Superior temporal gyrus (tissue), 1 donor: ENCODE data around the gene NDUFS3.
"Not testable (repeated sequence)": the region's sequence is repeated elsewhere in the genome, so short reads cannot be mapped to it uniquely, and the experiment has no call there.

Source experiments
- DNase-seq: peaks from one replicate; pipeline ENCODE4 v3.0.0-alpha.2; 2016; ENCODE audit errors: extremely low spot score

The NDUFS3 gene

GRCh38 chr11:47560426-47560825 is 18.4 kb upstream of the NDUFS3 start:
- DNase-seq: no peak

GRCh38 chr11:47562393-47562792 is 16.5 kb upstream of the NDUFS3 start:
- DNase-seq: not testable (repeated sequence)

GRCh38 chr11:47564366-47564765 is 14.5 kb upstream of the NDUFS3 start:
- not testable (repeated sequence) for DNase-seq

- DNase-seq: no peak
Measured at GRCh38 chr11:47564933-47565339, 13.9 kb upstream of the NDUFS3 start.

GRCh38 chr11:47565340-47566148 is 13.3 kb upstream of the NDUFS3 start, which contains the start of gene PTPMT1:
PTPMT1 (plus strand) TSS chr11:47565599; CDS start chr11:47565623, 24 bp downstream.
- DNase-seq: no peak

GRCh38 chr11:47566149-47566698 is 12.7 kb upstream of the NDUFS3 start:
- DNase-seq: no peak

GRCh38 chr11:47569646-47570045 is 9.2 kb upstream of the NDUFS3 start:
- no peak for DNase-seq

- DNase-seq: no peak
Measured at GRCh38 chr11:47570651-47571356, 8.1 kb upstream of the NDUFS3 start.

- no peak for DNase-seq
Measured at GRCh38 chr11:47571357-47571729, 7.5 kb upstream of the NDUFS3 start.

- DNase-seq: peak; percentile 13
Measured at GRCh38 chr11:47571895-47572294, 7.0 kb upstream of the NDUFS3 start.

GRCh38 chr11:47572715-47573255 is 6.1 kb upstream of the NDUFS3 start:
- DNase-seq: peak; percentile 34

GRCh38 chr11:47573321-47573720 is 5.6 kb upstream of the NDUFS3 start:
- peak; percentile 71 for DNase-seq

- peak; percentile 21 for DNase-seq
Measured at GRCh38 chr11:47577460-47578041, 1.3 kb upstream of the NDUFS3 start.

- peak; percentile 17 for DNase-seq
Measured at GRCh38 chr11:47583844-47584243, 5.0 kb downstream of the NDUFS3 start.

- peak; percentile 12 for DNase-seq
Measured at GRCh38 chr11:47586098-47586855, 7.4 kb downstream of the NDUFS3 start, which contains the start of gene FAM180B. FAM180B (plus strand) TSS chr11:47586678; CDS start chr11:47586769, 91 bp downstream.

GRCh38 chr11:47587039-47587716 is 8.3 kb downstream of the NDUFS3 start:
- no peak for DNase-seq

GRCh38 chr11:47587723-47588326 is 9.0 kb downstream of the NDUFS3 start:
- DNase-seq: peak; percentile 15

- no peak for DNase-seq
Measured at GRCh38 chr11:47589118-47589517, 10.2 kb downstream of the NDUFS3 start.

- DNase-seq: no peak
Measured at GRCh38 chr11:47589584-47589976, 10.7 kb downstream of the NDUFS3 start.
